Smooth muscle cell (in vitro differentiated cells): Measurements from ENCODE around the gene ACTG1. TPM values are rescaled to one million over a fixed set of nuclear protein-coding genes. Genes with fewer than 3 reads are reported as not detected.

Experiments used
- DNase-seq: peaks from one replicate; lab custom pipeline; 2025; ENCODE audit not compliant: unreplicated experiment; lab: John Stamatoyannopoulos, UW
- H2AFZ ChIP-seq: fragments of 200-600 bp; sonication (generic); 2 replicates; pipeline ENCODE4 v1.6.0; 2016; ENCODE audit warnings: antibody characterized with exemption, low read depth, mild to moderate bottlenecking
- H3F3A ChIP-seq: fragments of 200-600 bp; sonication (generic); 2 replicates; pipeline ENCODE4 v1.6.0; 2017; ENCODE audit warnings: antibody characterized with exemption, low read depth
- H3K27ac ChIP-seq: fragments of 200-600 bp; sonication (generic); 2 replicates; pipeline ENCODE4 v1.5.1; 2016; ENCODE audit warnings: low read depth, mild to moderate bottlenecking
- H3K27me3 ChIP-seq: fragments of 200-600 bp; sonication (generic); 2 replicates; pipeline ENCODE4 v1.6.1; 2016; ENCODE audit warnings: low read depth, mild to moderate bottlenecking
- H3K36me3 ChIP-seq: fragments of 200-600 bp; sonication (generic); 2 replicates; pipeline ENCODE4 v1.5.1; 2016; ENCODE audit warnings: low read depth
- H3K4me1 ChIP-seq: fragments of 200-600 bp; sonication (generic); 2 replicates; pipeline ENCODE4 v1.5.1; 2016; ENCODE audit warnings: low read depth
- H3K4me2 ChIP-seq: fragments of 200-600 bp; sonication (generic); 2 replicates; pipeline ENCODE4 v1.6.0; 2016; ENCODE audit warnings: mild to moderate bottlenecking
- H3K4me3 ChIP-seq: fragments of 200-600 bp; sonication (generic); 2 replicates; pipeline ENCODE4 v1.5.1; 2016; ENCODE audit warnings: mild to moderate bottlenecking
- H3K79me2 ChIP-seq: fragments of 200-600 bp; sonication (generic); 2 replicates; pipeline ENCODE4 v1.6.0; 2016; ENCODE audit warnings: low read depth, mild to moderate bottlenecking
- H3K9ac ChIP-seq: fragments of 200-600 bp; sonication (generic); 2 replicates; pipeline ENCODE4 v1.6.0; 2016; ENCODE audit warnings: low read depth
- H3K9me3 ChIP-seq: fragments of 200-600 bp; sonication (generic); replicated peaks from 2 replicates; pipeline ENCODE4 v1.5.1; 2016; ENCODE audit warnings: low read depth
- H4K20me1 ChIP-seq: fragments of 200-600 bp; sonication (generic); 2 replicates; pipeline ENCODE4 v1.6.0; 2016; ENCODE audit warnings: low read depth
- CTCF ChIP-seq: fragments of 200-600 bp; sonication (generic); IDR thresholded peaks from 2 replicates; pipeline ENCODE4 v1.5.1; 2017; ENCODE audit warnings: borderline replicate concordance, mild to moderate bottlenecking, antibody characterized with exemption; ENCODE audit not compliant: insufficient read depth, poor library complexity, severe bottlenecking
- WGBS: methylation state at CpG from one replicate; pipeline ENCODE4 v1.1.7; 2016; ENCODE audit warnings: low lambda C conversion rate; 5-methylcytosine and 5-hydroxymethylcytosine counted together
- polyA plus RNA-seq: library from polyadenylated mRNA; unstranded; fragments of >200 nt; fragmentation: Nextera tagmentation; extraction: Ambion mirVana; gene quantifications from 2 replicates; pipeline ENCODE4 v1.2.1, GENCODE V29; 2016
- total RNA-seq: library from RNA; depleted of rRNA; stranded (reverse); fragments of >200 nt; gene quantifications from 2 replicates; pipeline ENCODE4 v1.2.3, GENCODE V29; 2014

Gene ACTG1
- total and polyA plus RNA-seq, 2 experiments from 2014 or later, result 5,332 to 6,793 TPM

- Histone ChIP-seq H3K4me1 (peaks cover 19% of the 10 kb centered on the region), H4K20me1 (peaks cover 70% of the 10 kb centered on the region), H3K27me3 (no peaks in the 10 kb centered on the region), H3K9ac (peak overlapping the region; percentile 52), H3K79me2 (peaks cover 52% of the 10 kb centered on the region), H3K9me3 (no peaks in the 10 kb centered on the region), H3F3A (peaks cover 57% of the 10 kb centered on the region), H3K36me3 (peaks cover 3% of the 10 kb centered on the region), H3K4me2 (peak overlapping the region; percentile 95), H3K4me3 (peak overlapping the region; percentile 96), H2AFZ (no peak overlapping the region), H3K27ac (peak overlapping the region; percentile 65)
- TF ChIP-seq CTCF, result no peak
- DNase-seq, result no peak
- 2% methylated on average over 9 of the region's 9 CpGs for WGBS
These were observed 1.1 kb downstream of the ACTG1 start for GRCh38 chr17:81511554-81511803.

- H3K4me2 ChIP-seq, result peak overlapping the region; percentile 95
- H3K36me3 ChIP-seq, result peaks cover 3% of the 10 kb centered on the region
- peaks cover 47% of the 10 kb centered on the region for H3K79me2 ChIP-seq
- peak overlapping the region; percentile 96 for H3K4me3 ChIP-seq
- peak overlapping the region; percentile 52 for H3K9ac ChIP-seq
- H3F3A ChIP-seq, result peaks cover 57% of the 10 kb centered on the region
- no peak for DNase-seq
- H3K27ac ChIP-seq, result peak overlapping the region; percentile 65
- no peaks in the 10 kb centered on the region for H3K9me3 ChIP-seq
- peaks cover 65% of the 10 kb centered on the region for H4K20me1 ChIP-seq
- 2% methylated on average over 48 of the region's 48 CpGs for WGBS
- H3K27me3 ChIP-seq, result no peaks in the 10 kb centered on the region
- no peak overlapping the region for H2AFZ ChIP-seq
- peaks cover 16% of the 10 kb centered on the region for H3K4me1 ChIP-seq
- no peak for TF ChIP-seq CTCF
These were observed 1.6 kb downstream of the ACTG1 start for GRCh38 chr17:81510785-81511553.

- Histone ChIP-seq H3K4me3 (peak overlapping the region; percentile 96), H3K4me2 (peak overlapping the region; percentile 95), H3K79me2 (peaks cover 39% of the 10 kb centered on the region), H2AFZ (no peak overlapping the region), H3F3A (peaks cover 50% of the 10 kb centered on the region), H3K27ac (peak overlapping the region; percentile 65), H3K36me3 (peaks cover 3% of the 10 kb centered on the region), H4K20me1 (peaks cover 60% of the 10 kb centered on the region), H3K27me3 (no peaks in the 10 kb centered on the region), H3K9me3 (no peaks in the 10 kb centered on the region), H3K4me1 (peaks cover 11% of the 10 kb centered on the region), H3K9ac (peak overlapping the region; percentile 52)
- no peak for DNase-seq
- no peak for TF ChIP-seq CTCF
- 8% methylated on average over 22 of the region's 22 CpGs for WGBS
These were observed 2.4 kb downstream of the ACTG1 start for GRCh38 chr17:81509972-81510784.
